GM19438 (cell line): ENCODE measurements around the gene KIRREL3.

Source experiments
- ATAC-seq: cut with Tn5 transposase; IDR thresholded peaks from one replicate; pipeline ENCODE4 v1.9.1; 2021; ENCODE audit warnings: low read depth; ENCODE audit not compliant: unreplicated experiment

KIRREL3 gene

GRCh38 chr11:126526471-126526870 lies 474.1 kb downstream of the KIRREL3 start:
- ATAC-seq, result no peak

GRCh38 chr11:126525702-126526101 lies 474.9 kb downstream of the KIRREL3 start:
- ATAC-seq, result no peak

DNA sequence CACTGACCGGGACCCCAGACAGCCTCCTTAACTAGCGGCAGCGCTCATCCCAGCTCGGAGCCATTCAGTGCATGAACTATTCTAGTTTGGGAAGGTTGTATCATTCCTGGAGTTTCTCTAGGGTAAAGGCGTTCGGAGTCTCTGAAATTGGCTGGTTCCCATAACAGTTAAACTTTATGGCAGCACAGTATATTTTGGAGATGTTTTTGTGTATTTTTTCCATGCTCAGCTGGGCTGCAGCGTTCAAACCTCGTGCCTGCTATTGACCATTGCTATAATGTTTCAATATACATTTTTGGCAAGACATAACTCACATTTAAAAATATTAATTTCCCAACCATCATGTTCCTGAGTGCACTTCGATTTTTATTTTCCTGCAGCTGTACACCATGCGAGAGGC lies 475.4 kb downstream of the KIRREL3 start:
- ATAC-seq, result no peak

- ATAC-seq, result no peak
Observed at GRCh38 chr11:126523441-126524205, 476.9 kb downstream of the KIRREL3 start.

- ATAC-seq, result no peak
Observed at GRCh38 chr11:126522606-126523005, 478.0 kb downstream of the KIRREL3 start.

DNA sequence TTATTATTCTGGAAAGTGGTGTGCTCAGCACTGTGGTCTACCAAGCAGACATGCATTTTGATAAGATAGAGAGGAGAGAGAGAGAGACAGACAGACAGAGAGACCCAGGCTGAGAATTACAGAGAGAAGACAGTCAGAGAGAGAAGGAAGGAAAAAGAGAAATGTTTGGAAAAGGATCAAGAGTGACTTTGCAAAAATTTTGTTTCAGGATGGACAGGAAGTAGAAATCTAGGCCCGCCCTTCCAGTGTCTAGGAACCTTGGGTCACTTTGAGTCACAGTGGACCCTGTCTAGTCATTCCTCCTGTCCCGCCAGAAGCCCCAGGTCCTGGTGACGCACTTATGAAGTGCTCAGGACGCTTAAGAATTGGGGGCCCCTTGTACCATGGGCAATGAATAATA lies 478.4 kb downstream of the KIRREL3 start:
- no peak for ATAC-seq

- no peak for ATAC-seq
Observed at GRCh38 chr11:126521196-126521595, 479.4 kb downstream of the KIRREL3 start.

- no peak for ATAC-seq
Observed at GRCh38 chr11:126519764-126520734, 480.5 kb downstream of the KIRREL3 start.

- no peak for ATAC-seq
Observed at GRCh38 chr11:126518972-126519690, 481.4 kb downstream of the KIRREL3 start.

DNA sequence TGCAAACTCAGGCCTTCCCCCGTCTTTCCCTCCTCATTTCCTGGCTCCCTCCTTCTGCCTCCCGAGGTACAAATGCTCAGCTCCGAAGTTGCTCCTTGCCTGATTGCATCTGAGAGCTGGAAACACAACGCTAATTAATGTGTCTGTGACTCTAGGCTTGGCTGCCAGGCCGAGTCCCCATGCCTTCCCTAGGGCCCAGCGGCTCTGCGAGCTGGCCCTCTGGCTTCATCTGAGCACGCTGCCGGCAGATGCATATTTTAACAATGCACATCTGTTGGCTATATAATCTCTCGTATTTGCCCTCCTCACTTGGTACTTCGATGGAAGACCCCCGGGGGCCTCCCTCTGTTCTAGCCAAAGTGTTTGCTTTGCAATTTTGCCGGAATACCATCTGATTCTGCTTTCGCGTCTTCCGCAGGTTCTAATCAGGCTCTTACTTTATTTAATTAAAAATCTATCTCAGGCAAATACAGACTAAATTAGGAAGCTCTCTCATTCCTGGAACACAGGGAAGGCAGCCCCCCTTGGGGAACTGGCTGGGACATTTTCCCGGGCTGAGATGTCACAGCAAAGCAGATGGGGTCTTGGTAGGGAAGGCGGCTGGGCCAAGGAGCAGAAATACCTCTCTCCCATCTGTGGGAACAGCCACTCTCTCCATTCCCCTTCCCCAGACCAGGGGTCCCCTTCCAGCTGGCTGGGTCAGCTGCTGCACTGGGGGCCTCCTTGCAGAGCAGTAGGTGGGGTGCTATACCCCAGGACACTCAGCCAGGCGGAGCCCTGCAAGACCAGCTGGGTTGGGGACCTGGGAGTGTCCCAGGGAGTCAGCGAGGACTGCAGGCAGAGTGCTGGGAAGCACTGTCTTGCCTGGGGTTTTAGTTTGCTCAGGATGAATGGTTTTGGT lies 482.2 kb downstream of the KIRREL3 start:
- ATAC-seq, result no peak

- ATAC-seq, result no peak
Observed at GRCh38 chr11:126515501-126515900, 485.1 kb downstream of the KIRREL3 start.

DNA sequence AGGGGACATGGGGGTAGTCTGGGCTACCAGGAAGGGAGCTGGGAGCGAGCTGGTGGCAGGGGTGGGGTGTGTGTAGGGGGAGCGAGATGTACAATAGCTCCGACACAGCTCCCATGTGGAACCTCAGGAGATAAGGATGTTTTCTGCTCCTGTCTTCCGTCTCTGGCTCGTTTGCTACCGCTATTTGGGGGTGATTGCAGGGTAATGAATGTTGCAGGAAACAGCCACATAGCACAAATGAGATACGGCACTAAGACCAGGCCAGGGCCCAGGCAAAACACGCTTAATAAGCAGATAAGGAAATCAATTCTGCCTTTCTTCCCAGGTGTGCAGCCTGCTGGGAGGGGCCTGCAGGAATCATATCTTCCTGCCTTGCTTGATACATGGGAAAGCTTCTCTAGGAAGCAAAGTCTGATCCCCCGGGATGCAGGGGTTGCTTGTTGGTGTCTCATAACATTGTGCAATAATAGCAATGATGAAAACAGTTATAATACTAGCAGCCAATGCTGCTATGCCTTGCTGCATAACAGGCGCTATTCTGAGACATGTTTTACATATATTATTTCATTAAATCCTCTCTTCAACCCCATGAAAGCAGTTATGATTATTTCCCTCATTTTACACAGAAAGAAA lies 486.4 kb downstream of the KIRREL3 start:
- no peak for ATAC-seq

- no peak for ATAC-seq
Observed at GRCh38 chr11:126512741-126513715, 487.5 kb downstream of the KIRREL3 start.

DNA sequence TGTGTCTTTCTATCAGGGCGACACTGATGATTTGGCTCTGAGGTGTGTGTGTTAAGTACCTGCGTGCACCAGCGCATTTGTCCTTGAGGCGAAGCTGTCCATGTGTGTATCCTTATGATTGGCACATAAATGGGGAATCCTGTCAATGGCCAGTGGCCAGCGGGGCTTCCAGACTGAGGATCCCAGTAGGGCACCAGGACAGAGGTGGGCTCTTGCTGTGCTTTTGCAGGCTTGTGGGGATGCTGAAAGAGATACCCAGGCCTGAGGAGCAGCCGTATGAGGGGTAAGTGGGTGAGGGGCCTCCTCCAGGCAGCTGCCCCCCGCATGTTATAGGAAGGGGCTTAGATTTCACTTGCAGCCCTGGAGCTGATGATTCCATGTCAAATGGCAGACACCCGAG lies 488.3 kb downstream of the KIRREL3 start:
- ATAC-seq, result no peak

DNA sequence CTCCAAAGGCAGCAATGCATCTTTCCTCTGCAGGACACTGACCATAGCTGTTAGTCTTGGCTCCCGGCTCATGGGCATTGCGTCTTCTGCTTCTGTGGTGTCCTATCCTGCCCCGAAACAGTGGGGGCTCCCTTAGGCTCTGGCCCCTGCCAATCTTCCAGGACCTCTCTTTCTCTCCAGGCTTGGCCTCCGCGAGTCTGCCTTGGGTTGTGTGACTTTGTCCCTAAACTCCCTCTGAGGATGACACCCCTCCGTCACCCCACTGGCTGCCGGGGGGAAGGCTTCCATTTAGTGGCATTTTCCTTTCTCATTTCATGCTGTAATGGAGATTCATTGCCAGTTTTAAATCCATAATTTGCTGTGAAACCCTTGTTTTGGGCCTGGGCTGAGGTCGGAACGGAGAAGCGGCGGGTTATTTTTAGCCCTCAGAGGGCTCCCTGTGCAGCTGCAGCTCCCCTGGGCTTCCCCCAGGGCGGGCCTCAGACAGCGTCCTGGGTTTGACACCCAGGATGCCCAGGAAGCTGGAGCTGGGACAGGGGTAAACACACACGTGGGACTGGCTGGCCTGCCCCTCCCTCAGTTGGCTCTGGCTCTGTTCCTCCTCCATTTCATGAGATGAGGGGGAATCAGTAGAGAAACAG lies 489.0 kb downstream of the KIRREL3 start:
- ATAC-seq, result no peak

DNA sequence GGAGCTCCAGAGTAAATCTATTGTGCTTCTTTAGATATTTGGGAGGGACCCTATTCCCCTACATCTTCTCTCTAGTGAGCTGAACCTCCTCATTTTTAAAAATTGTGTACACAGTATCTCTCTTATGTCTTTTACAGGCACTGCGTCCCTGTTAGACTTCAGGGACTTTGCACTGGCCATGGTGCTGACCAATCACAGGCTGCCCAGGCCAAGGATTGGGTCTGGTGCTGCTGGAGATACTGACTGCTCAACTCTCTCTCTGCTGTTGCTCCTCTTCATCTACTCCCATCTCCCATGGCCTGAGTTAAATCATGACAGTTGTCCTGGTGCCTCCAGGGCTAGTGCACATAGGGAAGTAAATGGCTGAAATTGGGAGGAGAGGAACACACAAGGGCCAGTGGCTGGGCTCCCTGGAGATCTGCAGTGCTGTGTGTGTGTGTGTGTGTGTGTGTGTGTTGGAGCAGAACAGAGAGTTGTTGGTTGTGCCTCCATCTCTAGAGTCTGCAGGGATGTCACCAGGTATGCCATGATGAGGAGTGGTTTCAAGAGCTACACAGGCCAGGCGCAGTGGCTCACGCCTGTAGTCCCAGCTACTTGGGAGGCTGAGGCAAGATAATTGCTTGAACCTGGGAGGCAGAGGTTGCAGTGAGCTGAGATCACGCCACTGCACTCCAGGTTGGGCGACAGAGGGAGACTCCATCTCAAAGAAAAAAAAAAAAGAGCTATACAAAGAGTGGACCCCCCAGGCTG lies 489.8 kb downstream of the KIRREL3 start:
- ATAC-seq, result no peak

DNA sequence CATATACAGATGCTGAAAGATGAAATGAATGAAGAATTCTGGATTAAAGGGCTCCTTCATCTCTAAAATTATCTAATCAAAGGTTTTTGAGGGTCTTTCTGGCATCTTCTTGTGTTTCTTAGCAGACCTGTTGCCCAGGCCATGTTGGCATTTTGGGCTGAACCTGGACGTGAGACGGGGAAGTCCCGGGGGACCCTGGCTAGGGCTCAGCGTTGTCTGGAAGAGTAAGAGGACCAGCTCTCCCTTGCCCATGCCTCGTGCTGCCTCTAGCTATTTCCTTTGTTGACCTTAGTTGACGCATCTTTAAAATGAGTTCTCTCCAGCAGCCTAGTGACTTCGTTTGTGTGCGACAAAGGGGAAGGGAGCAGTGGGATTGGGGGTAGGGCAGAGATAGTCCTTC lies 492.9 kb downstream of the KIRREL3 start:
- no peak for ATAC-seq
